ENCODE data around the gene KAZN.

DNA sequence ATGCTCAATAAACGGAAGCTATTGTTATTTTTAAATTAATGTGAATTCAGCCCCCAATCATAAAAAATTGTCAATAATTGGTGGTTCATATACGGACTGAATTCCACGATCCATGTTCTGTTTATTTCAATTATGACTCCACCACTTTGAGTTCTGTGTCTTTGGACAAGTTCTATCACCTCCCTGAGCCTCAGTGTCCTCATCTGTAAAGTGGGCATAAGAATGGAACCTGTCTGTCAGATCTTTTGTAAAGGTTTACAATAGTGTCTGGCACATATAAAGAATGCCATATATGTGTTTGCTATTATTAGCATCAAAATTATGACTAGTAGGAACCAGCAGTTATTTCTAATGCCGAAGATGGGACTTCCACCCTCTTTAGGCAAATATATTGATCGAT is 183.3 kb downstream of the KAZN start:
- TF ChIP-seq, protein P1, sequence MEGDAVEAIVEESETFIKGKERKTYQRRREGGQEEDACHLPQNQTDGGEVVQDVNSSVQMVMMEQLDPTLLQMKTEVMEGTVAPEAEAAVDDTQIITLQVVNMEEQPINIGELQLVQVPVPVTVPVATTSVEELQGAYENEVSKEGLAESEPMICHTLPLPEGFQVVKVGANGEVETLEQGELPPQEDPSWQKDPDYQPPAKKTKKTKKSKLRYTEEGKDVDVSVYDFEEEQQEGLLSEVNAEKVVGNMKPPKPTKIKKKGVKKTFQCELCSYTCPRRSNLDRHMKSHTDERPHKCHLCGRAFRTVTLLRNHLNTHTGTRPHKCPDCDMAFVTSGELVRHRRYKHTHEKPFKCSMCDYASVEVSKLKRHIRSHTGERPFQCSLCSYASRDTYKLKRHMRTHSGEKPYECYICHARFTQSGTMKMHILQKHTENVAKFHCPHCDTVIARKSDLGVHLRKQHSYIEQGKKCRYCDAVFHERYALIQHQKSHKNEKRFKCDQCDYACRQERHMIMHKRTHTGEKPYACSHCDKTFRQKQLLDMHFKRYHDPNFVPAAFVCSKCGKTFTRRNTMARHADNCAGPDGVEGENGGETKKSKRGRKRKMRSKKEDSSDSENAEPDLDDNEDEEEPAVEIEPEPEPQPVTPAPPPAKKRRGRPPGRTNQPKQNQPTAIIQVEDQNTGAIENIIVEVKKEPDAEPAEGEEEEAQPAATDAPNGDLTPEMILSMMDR (IDR thresholded peaks at IDR 0.05) = no peak
- no peak for TF ChIP-seq POLR2A (IDR thresholded peaks at IDR 0.05)
